Measurements from ENCODE around the gene PTPA. TPM values are rescaled to one million over a fixed set of nuclear protein-coding genes. Genes with fewer than 3 reads are reported as not detected.
A peak's percentile ranks its signal among the peaks of the same experiment; 100 is the strongest.

PTPA gene
- total RNA-seq (2022) (76.2 and 83.3 TPM in 2 replicates), Bru-seq, nascent RNA (percentile 56 among the genes with signal in this experiment), BruChase-seq, experiment 1, labeled RNA remaining after a 6-hour chase (percentile 65 among the genes with signal in this experiment), BruChase-seq, experiment 2, labeled RNA remaining after a 2-hour chase (percentile 58 among the genes with signal in this experiment)
- long read RNA-seq, partial matches to known transcripts, result 11 of 17 reads
- long read RNA-seq, other reads (novel, unspliced or antisense), result 1 of 17 reads

GRCh38 chr9:129110740-129111527, at the start of gene PTPA, which contains the start of gene CRAT:
TSS of gene PTPA (plus strand) at chr9:129111415. CDS start at chr9:129111601, 186 bp downstream.
TSS of gene CRAT (minus strand) at chr9:129110793. CDS start at chr9:129110509, 284 bp downstream.
- H3K27ac Mint-ChIP-seq (ENCODE audit: unreplicated experiment), result peak within 1 kb of the TSS; percentile 42
- H3K9me3 Mint-ChIP-seq (ENCODE audit: low read depth, unreplicated experiment), result no peaks in the 10 kb centered on the region
- intact Hi-C loops (cut with micrococcal nuclease; ENCODE audit: unreplicated experiment), result no loop called here
- peaks cover 9% of the 10 kb centered on the region for H3K27me3 Mint-ChIP-seq (ENCODE audit: unreplicated experiment)
- H3K4me3 Mint-ChIP-seq (ENCODE audit: low read depth, unreplicated experiment), result peak within 1 kb of the TSS; percentile 79
- peaks cover 17% of the 10 kb centered on the region for H3K36me3 Mint-ChIP-seq (ENCODE audit: insufficient read depth, unreplicated experiment)
- CTCF ChIA-PET, result interaction anchor here (1.5 kb wide), 1 partner anchor 514 kb away, joined by 3 read pairs; no protein-coding TSS in a partner anchor
- DNase-seq, result peak; percentile 92
- no peak for TF ChIP-seq CTCF (IDR thresholded peaks at IDR 0.05; ENCODE audit: unreplicated experiment)
- BruUV-seq (replicated peaks), result no TSS peak
- peaks cover 8% of the 10 kb centered on the region for H3K4me1 Mint-ChIP-seq (ENCODE audit: low read depth, unreplicated experiment)

GRCh38 chr9:129063061-129063460, 48.2 kb upstream of the PTPA start:
- CTCF ChIA-PET, result interaction anchor here (0.7 kb wide), 1 partner anchor 662 kb away, joined by 4 read pairs; no protein-coding TSS in a partner anchor
- Mint-ChIP-seq H3K27ac (ENCODE audit: unreplicated experiment) (no peak overlapping the region), H3K4me3 (ENCODE audit: low read depth, unreplicated experiment) (no peak overlapping the region), H3K9me3 (ENCODE audit: low read depth, unreplicated experiment) (no peaks in the 10 kb centered on the region), H3K36me3 (ENCODE audit: insufficient read depth, unreplicated experiment) (peaks cover 11% of the 10 kb centered on the region), H3K27me3 (ENCODE audit: unreplicated experiment) (no peaks in the 10 kb centered on the region), H3K4me1 (ENCODE audit: low read depth, unreplicated experiment) (no peaks in the 10 kb centered on the region)
- no peak for TF ChIP-seq CTCF (IDR thresholded peaks at IDR 0.05; ENCODE audit: unreplicated experiment)
- no peak for DNase-seq
- no TSS peak for BruUV-seq (replicated peaks)
- intact Hi-C loops (cut with micrococcal nuclease; ENCODE audit: unreplicated experiment), result no loop called here

GRCh38 chr9:129064499-129064908, 46.7 kb upstream of the PTPA start:
- H3K4me3 Mint-ChIP-seq (ENCODE audit: low read depth, unreplicated experiment), result no peak overlapping the region
- H3K4me1 Mint-ChIP-seq (ENCODE audit: low read depth, unreplicated experiment), result no peaks in the 10 kb centered on the region
- no peak overlapping the region for H3K27ac Mint-ChIP-seq (ENCODE audit: unreplicated experiment)
- intact Hi-C loops (cut with micrococcal nuclease; ENCODE audit: unreplicated experiment), result no loop called here
- CTCF ChIA-PET, result no interaction called here
- TF ChIP-seq CTCF (IDR thresholded peaks at IDR 0.05; ENCODE audit: unreplicated experiment), result no peak
- H3K27me3 Mint-ChIP-seq (ENCODE audit: unreplicated experiment), result no peaks in the 10 kb centered on the region
- no TSS peak for BruUV-seq (replicated peaks)
- DNase-seq, result no peak
- no peaks in the 10 kb centered on the region for H3K9me3 Mint-ChIP-seq (ENCODE audit: low read depth, unreplicated experiment)
- peaks cover 16% of the 10 kb centered on the region for H3K36me3 Mint-ChIP-seq (ENCODE audit: insufficient read depth, unreplicated experiment)

GRCh38 chr9:129068110-129068509, 43.1 kb upstream of the PTPA start:
- BruUV-seq (replicated peaks), result no TSS peak
- Mint-ChIP-seq H3K9me3 (ENCODE audit: low read depth, unreplicated experiment) (no peaks in the 10 kb centered on the region), H3K4me1 (ENCODE audit: low read depth, unreplicated experiment) (no peaks in the 10 kb centered on the region), H3K4me3 (ENCODE audit: low read depth, unreplicated experiment) (no peak overlapping the region), H3K27ac (ENCODE audit: unreplicated experiment) (no peak overlapping the region), H3K36me3 (ENCODE audit: insufficient read depth, unreplicated experiment) (peaks cover 16% of the 10 kb centered on the region), H3K27me3 (ENCODE audit: unreplicated experiment) (no peaks in the 10 kb centered on the region)
- intact Hi-C loops (cut with micrococcal nuclease; ENCODE audit: unreplicated experiment), result no loop called here
- CTCF ChIA-PET, result no interaction called here
- no peak for TF ChIP-seq CTCF (IDR thresholded peaks at IDR 0.05; ENCODE audit: unreplicated experiment)
- DNase-seq, result no peak

Measured in Calu3 (cell line).